ENCODE measurements around the gene CLDN1. TPM values are rescaled to one million over a fixed set of nuclear protein-coding genes. Genes with fewer than 3 reads are reported as not detected.

Gene CLDN1
- total and polyA plus RNA-seq, 2 of the 13 experiments (the other 11 are each of a cell fraction or from before 2014, with no cell fraction given) = 42.7 to 51.6 TPM

DNA sequence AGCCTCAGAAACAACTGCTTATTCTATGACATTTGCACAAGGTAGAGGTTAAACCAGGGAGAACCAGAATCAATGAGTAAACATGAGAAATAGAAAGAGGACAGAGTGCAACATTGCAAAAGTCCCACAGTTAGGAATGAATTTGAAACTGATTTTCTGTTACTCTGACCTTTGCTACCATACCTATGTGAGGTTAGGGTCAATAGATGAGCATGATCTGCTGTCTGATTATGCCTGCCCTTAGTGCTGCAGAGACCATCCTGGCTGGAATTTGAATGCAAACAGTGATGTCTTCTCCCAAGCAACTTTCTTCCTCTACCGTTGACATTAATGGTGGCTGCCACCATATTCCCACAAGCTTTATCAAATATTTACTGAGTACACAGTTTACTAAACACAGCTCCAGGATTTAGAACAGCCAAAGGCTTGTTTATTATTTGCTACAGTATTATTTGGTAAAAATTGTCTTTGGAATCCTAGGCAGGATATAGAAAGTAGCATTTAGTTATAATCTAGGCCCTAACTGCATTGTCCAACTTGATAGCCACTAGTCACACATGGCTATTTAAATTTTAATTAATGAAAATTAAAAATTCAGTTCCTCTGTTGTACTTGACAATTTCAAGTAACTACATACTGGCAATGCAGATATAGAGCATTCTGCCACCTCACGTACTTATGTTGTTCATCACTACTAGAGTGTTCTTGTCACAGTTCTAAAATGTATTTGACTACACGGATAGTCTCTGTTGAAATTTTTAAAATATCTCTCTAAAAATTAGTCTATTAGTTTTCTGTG is 8.9 kb upstream of the CLDN1 start (continued):
- TF ChIP-seq, protein P1, sequence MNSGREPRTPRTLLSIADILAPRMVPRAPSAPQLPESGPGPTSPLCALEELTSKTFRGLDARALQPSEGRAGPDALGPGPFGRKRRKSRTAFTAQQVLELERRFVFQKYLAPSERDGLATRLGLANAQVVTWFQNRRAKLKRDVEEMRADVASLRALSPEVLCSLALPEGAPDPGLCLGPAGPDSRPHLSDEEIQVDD (CRISPR knock-in tag; IDR thresholded peaks at IDR 0.05; ENCODE audit: borderline replicate concordance) = no peak
- TF ChIP-seq ZC3H13 (CRISPR knock-in tag; IDR thresholded peaks at IDR 0.05) (no peak), ZSCAN12 (CRISPR knock-in tag; IDR thresholded peaks at IDR 0.05) (no peak), ZNF556 (CRISPR knock-in tag; IDR thresholded peaks at IDR 0.05; ENCODE audit: borderline replicate concordance) (peak; percentile 75; the same call in 1 of the 2 replicates), ZMAT3 (CRISPR knock-in tag; conservative IDR thresholded peaks at IDR 0.05) (no peak), ADNP (CRISPR knock-in tag; IDR thresholded peaks at IDR 0.05) (no peak), RBAK (CRISPR knock-in tag; IDR thresholded peaks at IDR 0.05) (no peak), REPIN1 (CRISPR knock-in tag; IDR thresholded peaks at IDR 0.05; ENCODE audit: borderline replicate concordance, low read depth) (peak; percentile 94), HDAC1 (CRISPR knock-in tag; IDR thresholded peaks at IDR 0.05) (peak; percentile 77), YEATS2 (CRISPR knock-in tag; IDR thresholded peaks at IDR 0.05; ENCODE audit: borderline replicate concordance) (peak; percentile 68; the same call in 1 of the 2 replicates), TAF1 (CRISPR knock-in tag; IDR thresholded peaks at IDR 0.05) (no peak), YY1 (IDR thresholded peaks at IDR 0.05; ENCODE audit: insufficient read depth, insufficient replicate concordance, low read depth, low read length) (peak; percentile 63), HIVEP1 (CRISPR knock-in tag; IDR thresholded peaks at IDR 0.05) (no peak), KDM1A (CRISPR knock-in tag; IDR thresholded peaks at IDR 0.05) (peak; percentile 83; the same call in 1 of the 2 replicates), CCAR2 (optimal IDR thresholded peaks at IDR 0.05; ENCODE audit: low read depth, low read length) (no peak), ZNF232 (CRISPR knock-in tag; IDR thresholded peaks at IDR 0.05; ENCODE audit: borderline replicate concordance) (peak; percentile 71; the same call in 1 of the 2 replicates), RORA (CRISPR knock-in tag; IDR thresholded peaks at IDR 0.05) (no peak), YEATS4 (CRISPR knock-in tag; IDR thresholded peaks at IDR 0.05; ENCODE audit: borderline replicate concordance) (0 out of 2 replicates have a peak, but pooled peaks have one; percentile 42), FOXP1 (IDR thresholded peaks at IDR 0.05) (peak; percentile 54; the same call in 1 of the 2 replicates), FOXP1 (CRISPR knock-in tag; IDR thresholded peaks at IDR 0.05) (peak; percentile 85)
- TF ChIP-seq, protein P2, sequence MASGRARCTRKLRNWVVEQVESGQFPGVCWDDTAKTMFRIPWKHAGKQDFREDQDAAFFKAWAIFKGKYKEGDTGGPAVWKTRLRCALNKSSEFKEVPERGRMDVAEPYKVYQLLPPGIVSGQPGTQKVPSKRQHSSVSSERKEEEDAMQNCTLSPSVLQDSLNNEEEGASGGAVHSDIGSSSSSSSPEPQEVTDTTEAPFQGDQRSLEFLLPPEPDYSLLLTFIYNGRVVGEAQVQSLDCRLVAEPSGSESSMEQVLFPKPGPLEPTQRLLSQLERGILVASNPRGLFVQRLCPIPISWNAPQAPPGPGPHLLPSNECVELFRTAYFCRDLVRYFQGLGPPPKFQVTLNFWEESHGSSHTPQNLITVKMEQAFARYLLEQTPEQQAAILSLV (CRISPR knock-in tag; IDR thresholded peaks at IDR 0.05; ENCODE audit: borderline replicate concordance) = no peak
- TF ChIP-seq, protein P3, sequence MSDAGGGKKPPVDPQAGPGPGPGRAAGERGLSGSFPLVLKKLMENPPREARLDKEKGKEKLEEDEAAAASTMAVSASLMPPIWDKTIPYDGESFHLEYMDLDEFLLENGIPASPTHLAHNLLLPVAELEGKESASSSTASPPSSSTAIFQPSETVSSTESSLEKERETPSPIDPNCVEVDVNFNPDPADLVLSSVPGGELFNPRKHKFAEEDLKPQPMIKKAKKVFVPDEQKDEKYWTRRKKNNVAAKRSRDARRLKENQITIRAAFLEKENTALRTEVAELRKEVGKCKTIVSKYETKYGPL (CRISPR knock-in tag; IDR thresholded peaks at IDR 0.05) = no peak
- TF ChIP-seq, protein P4, sequence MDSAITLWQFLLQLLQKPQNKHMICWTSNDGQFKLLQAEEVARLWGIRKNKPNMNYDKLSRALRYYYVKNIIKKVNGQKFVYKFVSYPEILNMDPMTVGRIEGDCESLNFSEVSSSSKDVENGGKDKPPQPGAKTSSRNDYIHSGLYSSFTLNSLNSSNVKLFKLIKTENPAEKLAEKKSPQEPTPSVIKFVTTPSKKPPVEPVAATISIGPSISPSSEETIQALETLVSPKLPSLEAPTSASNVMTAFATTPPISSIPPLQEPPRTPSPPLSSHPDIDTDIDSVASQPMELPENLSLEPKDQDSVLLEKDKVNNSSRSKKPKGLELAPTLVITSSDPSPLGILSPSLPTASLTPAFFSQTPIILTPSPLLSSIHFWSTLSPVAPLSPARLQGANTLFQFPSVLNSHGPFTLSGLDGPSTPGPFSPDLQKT (CRISPR knock-in tag; IDR thresholded peaks at IDR 0.05; ENCODE audit: borderline replicate concordance) = no peak
- TF ChIP-seq, protein P5, sequence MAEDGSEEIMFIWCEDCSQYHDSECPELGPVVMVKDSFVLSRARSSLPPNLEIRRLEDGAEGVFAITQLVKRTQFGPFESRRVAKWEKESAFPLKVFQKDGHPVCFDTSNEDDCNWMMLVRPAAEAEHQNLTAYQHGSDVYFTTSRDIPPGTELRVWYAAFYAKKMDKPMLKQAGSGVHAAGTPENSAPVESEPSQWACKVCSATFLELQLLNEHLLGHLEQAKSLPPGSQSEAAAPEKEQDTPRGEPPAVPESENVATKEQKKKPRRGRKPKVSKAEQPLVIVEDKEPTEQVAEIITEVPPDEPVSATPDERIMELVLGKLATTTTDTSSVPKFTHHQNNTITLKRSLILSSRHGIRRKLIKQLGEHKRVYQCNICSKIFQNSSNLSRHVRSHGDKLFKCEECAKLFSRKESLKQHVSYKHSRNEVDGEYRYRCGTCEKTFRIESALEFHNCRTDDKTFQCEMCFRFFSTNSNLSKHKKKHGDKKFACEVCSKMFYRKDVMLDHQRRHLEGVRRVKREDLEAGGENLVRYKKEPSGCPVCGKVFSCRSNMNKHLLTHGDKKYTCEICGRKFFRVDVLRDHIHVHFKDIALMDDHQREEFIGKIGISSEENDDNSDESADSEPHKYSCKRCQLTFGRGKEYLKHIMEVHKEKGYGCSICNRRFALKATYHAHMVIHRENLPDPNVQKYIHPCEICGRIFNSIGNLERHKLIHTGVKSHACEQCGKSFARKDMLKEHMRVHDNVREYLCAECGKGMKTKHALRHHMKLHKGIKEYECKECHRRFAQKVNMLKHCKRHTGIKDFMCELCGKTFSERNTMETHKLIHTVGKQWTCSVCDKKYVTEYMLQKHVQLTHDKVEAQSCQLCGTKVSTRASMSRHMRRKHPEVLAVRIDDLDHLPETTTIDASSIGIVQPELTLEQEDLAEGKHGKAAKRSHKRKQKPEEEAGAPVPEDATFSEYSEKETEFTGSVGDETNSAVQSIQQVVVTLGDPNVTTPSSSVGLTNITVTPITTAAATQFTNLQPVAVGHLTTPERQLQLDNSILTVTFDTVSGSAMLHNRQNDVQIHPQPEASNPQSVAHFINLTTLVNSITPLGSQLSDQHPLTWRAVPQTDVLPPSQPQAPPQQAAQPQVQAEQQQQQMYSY (CRISPR knock-in tag; IDR thresholded peaks at IDR 0.05) = no peak
